ENCODE measurements around the gene ATP13A5.

GRCh38 chr3:193346259-193346658, 32.3 kb downstream of the ATP13A5 start:
- TF ChIP-seq EZH2 (IDR thresholded peaks at IDR 0.05; ENCODE audit: borderline replicate concordance, low read length), result no peak
- TF ChIP-seq CTCF (conservative IDR thresholded peaks at IDR 0.05 in 1 of 2, IDR thresholded peaks at IDR 0.05 in 1 of 2; ENCODE audit: extremely low read depth in 1 of 2, insufficient read depth in 1 of 2, low read depth in 1 of 2, low read length in 2 of 2), result no peak

All from mammary epithelial cell (primary cell).